Testis (tissue), 3 donors: ENCODE data around the gene ZNF423. TPM values are rescaled to one million over a fixed set of nuclear protein-coding genes. Genes with fewer than 3 reads are reported as not detected.
A peak's percentile ranks its signal among the peaks of the same experiment; 100 is the strongest.

Experiments used
- DNase-seq: peaks from one replicate; pipeline ENCODE4 v3.0.0-alpha.2; 2019
- H3K27ac ChIP-seq, 2 donors: fragments of 200-600 bp; sonication (generic); one replicate each; pipeline ENCODE4 v1.5.1; 2019
- H3K27me3 ChIP-seq: fragments of 200-600 bp; sonication (generic); one replicate; pipeline ENCODE4 v1.5.1; 2019
- H3K36me3 ChIP-seq: fragments of 200-600 bp; sonication (generic); one replicate; pipeline ENCODE4 v1.5.1; 2017; ENCODE audit warnings: low read depth; ENCODE audit errors: missing control alignments
- H3K4me1 ChIP-seq: fragments of 200-600 bp; sonication (generic); one replicate; pipeline ENCODE4 v1.5.1; 2019
- H3K4me3 ChIP-seq, 2 donors: fragments of 200-600 bp; sonication (generic); one replicate each; pipeline ENCODE4 v1.5.1; 2017 to 2019
- H3K9me3 ChIP-seq: fragments of 200-600 bp; sonication (generic); one replicate; pipeline ENCODE4 v1.5.1; 2017
- CTCF ChIP-seq, 3 experiments: fragments of 450-650 bp in 2 of 3; fragments of 200-600 bp in 1 of 3; sonication (generic) in 1 of 3; IDR thresholded peaks; one replicate each; pipeline ENCODE4 v1.5.1; 2016 to 2019; ENCODE audit warnings: antibody characterized with exemption in 3 of 3, mild to moderate bottlenecking in 2 of 3, moderate library complexity in 1 of 3
- POLR2A ChIP-seq: fragments of 450-650 bp; IDR thresholded peaks from one replicate; pipeline ENCODE4 v1.6.1; 2017; ENCODE audit warnings: antibody characterized with exemption, mild to moderate bottlenecking, moderate library complexity
- WGBS, 2 donors: methylation state at CpG; one replicate each; pipeline ENCODE4 v1.1.5; 2018; 5-methylcytosine and 5-hydroxymethylcytosine counted together
- intact Hi-C: fragments of 100-400 bp; cut with DNase I; formaldehyde crosslinking; loops from one replicate; pipeline ENCODE4 v1.15.1; 2023; ENCODE audit warnings: low total_unique reads
- polyA plus RNA-seq: library from polyadenylated mRNA; stranded (reverse); fragments of 350-450 nt; fragmentation: Illumina TruSeq; extraction: RNeasy Lipid Tissue Mini Kit (QIAGEN cat#74804); gene quantifications from one replicate; pipeline ENCODE4 v1.2.3, GENCODE V29; 2014; ENCODE audit warnings: low read depth, low replicate concordance; ENCODE audit not compliant: insufficient read depth
- total RNA-seq, 2 donors: library from RNA; depleted of rRNA; stranded (reverse); fragments of >200 nt; gene quantifications; one replicate each; pipeline ENCODE4 v1.2.3, GENCODE V29; 2016

The ZNF423 gene
- total and polyA plus RNA-seq, 3 donors from 2014 or later: 8.9 to 19.0 (median 12.1) TPM

GRCh38 chr16:49706620-49707355 is 149.1 kb downstream of the ZNF423 start:
- Histone ChIP-seq H3K4me3 (no peak overlapping the region), H3K9me3 (no peaks in the 10 kb centered on the region), H3K4me1 (peaks cover 6% of the 10 kb centered on the region), H3K36me3 (no peaks in the 10 kb centered on the region), H3K27me3 (no peaks in the 10 kb centered on the region), H3K27ac (no peak overlapping the region)
- WGBS, 2 donors: 93 to 96% methylated on average over 11 of the region's 11 CpGs
- intact Hi-C loops: no loop called here
- no peak for TF ChIP-seq CTCF (IDR thresholded peaks at IDR 0.05)
- TF ChIP-seq POLR2A: no peak
- DNase-seq: no peak

DNA sequence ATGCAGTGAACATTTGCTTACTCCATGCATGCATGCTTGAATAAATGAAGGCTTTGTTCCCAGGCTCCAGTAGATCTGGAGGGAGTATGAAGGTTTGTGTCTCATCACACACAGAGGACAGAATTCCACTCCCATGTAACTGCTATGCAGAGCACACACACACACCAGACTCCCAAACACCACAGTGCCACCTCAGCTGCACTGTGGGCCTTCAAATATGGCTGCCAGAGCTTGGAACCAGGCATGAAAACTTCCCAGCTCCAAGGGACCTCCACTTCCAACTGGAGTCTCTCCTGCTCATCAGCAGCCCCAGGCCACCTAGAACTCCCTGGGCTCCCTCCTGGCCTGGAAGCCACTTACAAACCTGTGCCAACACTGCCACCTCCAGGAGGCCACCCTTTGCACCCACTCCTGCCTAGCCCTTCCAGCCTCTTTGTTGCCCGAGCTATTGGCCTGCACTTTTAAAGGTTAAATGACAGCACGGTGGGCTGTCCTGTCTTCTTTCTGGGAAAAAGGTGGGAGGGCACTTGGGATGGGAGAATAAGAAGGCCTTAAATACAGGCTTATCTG is 151.2 kb downstream of the ZNF423 start:
- no peak for DNase-seq
- 84 to 92% methylated on average over 2 of the region's 2 CpGs for WGBS, 2 donors
- TF ChIP-seq POLR2A (no peak), CTCF (IDR thresholded peaks at IDR 0.05) (no peak)
- H3K9me3 ChIP-seq: no peaks in the 10 kb centered on the region
- intact Hi-C loops: no loop called here
- no peak overlapping the region for H3K27ac ChIP-seq
- H3K4me1 ChIP-seq: peaks cover 23% of the 10 kb centered on the region
- no peaks in the 10 kb centered on the region for H3K27me3 ChIP-seq
- no peaks in the 10 kb centered on the region for H3K36me3 ChIP-seq
- no peak overlapping the region for H3K4me3 ChIP-seq

GRCh38 chr16:49703483-49703882 is 152.4 kb downstream of the ZNF423 start:
- Histone ChIP-seq H3K36me3 (no peaks in the 10 kb centered on the region), H3K9me3 (no peaks in the 10 kb centered on the region), H3K27me3 (no peaks in the 10 kb centered on the region), H3K27ac (no peak overlapping the region), H3K4me1 (peaks cover 35% of the 10 kb centered on the region), H3K4me3 (no peak overlapping the region)
- 79 to 89% methylated on average over 3 of the region's 3 CpGs for WGBS, 2 donors
- intact Hi-C loops: no loop called here
- TF ChIP-seq CTCF (IDR thresholded peaks at IDR 0.05) (no peak), POLR2A (no peak)
- no peak for DNase-seq

- intact Hi-C loops: no loop called here
- H3K4me1 ChIP-seq: peaks cover 40% of the 10 kb centered on the region
- 47 to 59% methylated on average over 6 to 15 of the region's 15 CpGs for WGBS, 2 donors
Measured at GRCh38 chr16:49701789-49702494, 154.0 kb downstream of the ZNF423 start.

More at GRCh38 chr16:49701789-49702494, 154.0 kb downstream of the ZNF423 start:
- Histone ChIP-seq H3K36me3 (no peaks in the 10 kb centered on the region), H3K27me3 (no peaks in the 10 kb centered on the region), H3K4me3 (no peak overlapping the region), H3K27ac (peak overlapping the region in 1 of 2 donors; percentile 44), H3K9me3 (no peaks in the 10 kb centered on the region)
- no peak for TF ChIP-seq POLR2A
- TF ChIP-seq CTCF (IDR thresholded peaks at IDR 0.05): no peak
- peak; percentile 64 for DNase-seq
